DMS153 (cell line): Measurements from ENCODE around the gene DMWD.

Source experiments
- DNase-seq: peaks from one replicate; lab custom pipeline; 2025; lab: John Stamatoyannopoulos, UW

DMWD gene

GRCh38 chr19:45745606-45746005, 47.0 kb downstream of the DMWD start:
- no peak for DNase-seq

GRCh38 chr19:45742969-45743368, 49.7 kb downstream of the DMWD start:
- no peak for DNase-seq

GRCh38 chr19:45739498-45740439, 52.9 kb downstream of the DMWD start:
- DNase-seq: no peak

GRCh38 chr19:45733160-45733810, 59.4 kb downstream of the DMWD start, which contains the start of gene MEIOSIN:
Gene MEIOSIN, plus strand, starts transcription at chr19:45733439. Its CDS starts 1,938 bp downstream, at chr19:45735377.
- no peak for DNase-seq
